ENCODE data around the gene PRKD2. TPM values are rescaled to one million over a fixed set of nuclear protein-coding genes. Genes with fewer than 3 reads are reported as not detected.

The PRKD2 gene
- total and polyA plus RNA-seq, 10 of the 15 experiments (the other 5 are each of a cell fraction or from before 2014, with no cell fraction given): 2.3 to 98.8 (median 32.9) TPM

DNA sequence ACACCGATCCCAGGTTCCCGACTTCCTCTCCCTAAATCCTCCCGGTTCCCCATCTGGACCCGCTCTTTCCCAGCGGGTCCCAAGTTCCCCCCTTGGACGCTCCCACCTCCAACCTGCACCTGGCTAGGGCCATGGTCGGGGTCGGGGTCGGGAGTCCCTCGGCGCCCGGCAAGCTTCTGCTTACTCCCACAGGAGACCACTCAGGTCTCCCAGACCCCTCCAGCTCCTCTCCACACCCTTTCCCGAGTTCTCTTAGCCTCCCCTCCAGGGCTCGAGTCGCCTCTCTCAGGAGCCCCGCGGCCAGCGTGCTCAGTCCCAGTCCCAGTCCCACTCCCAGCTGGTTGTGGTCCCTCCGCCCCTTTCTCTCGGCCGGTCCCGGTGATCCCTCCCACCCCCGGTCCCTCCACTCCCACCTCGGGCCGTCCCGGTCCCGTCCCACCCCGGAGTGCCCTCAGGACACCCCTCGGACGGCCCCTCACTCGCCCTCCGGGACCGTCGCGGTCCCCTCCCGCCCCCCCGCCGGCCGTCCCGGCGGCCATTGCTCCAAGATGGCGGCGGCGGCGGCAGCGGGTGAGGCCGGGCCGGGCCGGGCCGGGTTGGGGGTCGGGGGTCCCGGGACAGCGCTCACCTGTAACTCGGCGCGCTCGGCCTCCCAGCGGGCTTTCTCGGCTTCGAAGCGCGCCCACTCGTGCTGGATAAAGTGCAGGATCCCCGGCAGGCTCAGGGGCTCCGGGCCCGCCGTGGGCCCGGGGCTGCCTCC is 28.8 kb upstream of the PRKD2 start, which contains the start of gene FKRP (continued):
- no peak for TF ChIP-seq TBL1XR1 (IDR thresholded peaks at IDR 0.05; ENCODE audit: low read depth, low read length)
- TF ChIP-seq BACH1 (IDR thresholded peaks at IDR 0.05; ENCODE audit: borderline replicate concordance): peak; percentile 13
- TF ChIP-seq NBN (IDR thresholded peaks at IDR 0.05): 0 out of 2 replicates have a peak, but pooled peaks have one; percentile 27
- TF ChIP-seq PAX5 (IDR thresholded peaks at IDR 0.05; ENCODE audit: borderline replicate concordance, low read depth, low read length): no peak
- no peak for TF ChIP-seq NFYA (IDR thresholded peaks at IDR 0.05; ENCODE audit: borderline replicate concordance, low read depth, low read length)
- peak; percentile 66 for TF ChIP-seq POLR2A (IDR thresholded peaks at IDR 0.05; ENCODE audit: low read depth, low read length)
- TF ChIP-seq, protein P1, sequence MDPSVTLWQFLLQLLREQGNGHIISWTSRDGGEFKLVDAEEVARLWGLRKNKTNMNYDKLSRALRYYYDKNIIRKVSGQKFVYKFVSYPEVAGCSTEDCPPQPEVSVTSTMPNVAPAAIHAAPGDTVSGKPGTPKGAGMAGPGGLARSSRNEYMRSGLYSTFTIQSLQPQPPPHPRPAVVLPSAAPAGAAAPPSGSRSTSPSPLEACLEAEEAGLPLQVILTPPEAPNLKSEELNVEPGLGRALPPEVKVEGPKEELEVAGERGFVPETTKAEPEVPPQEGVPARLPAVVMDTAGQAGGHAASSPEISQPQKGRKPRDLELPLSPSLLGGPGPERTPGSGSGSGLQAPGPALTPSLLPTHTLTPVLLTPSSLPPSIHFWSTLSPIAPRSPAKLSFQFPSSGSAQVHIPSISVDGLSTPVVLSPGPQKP (IDR thresholded peaks at IDR 0.05; ENCODE audit: low read depth, low read length): no peak

DNA sequence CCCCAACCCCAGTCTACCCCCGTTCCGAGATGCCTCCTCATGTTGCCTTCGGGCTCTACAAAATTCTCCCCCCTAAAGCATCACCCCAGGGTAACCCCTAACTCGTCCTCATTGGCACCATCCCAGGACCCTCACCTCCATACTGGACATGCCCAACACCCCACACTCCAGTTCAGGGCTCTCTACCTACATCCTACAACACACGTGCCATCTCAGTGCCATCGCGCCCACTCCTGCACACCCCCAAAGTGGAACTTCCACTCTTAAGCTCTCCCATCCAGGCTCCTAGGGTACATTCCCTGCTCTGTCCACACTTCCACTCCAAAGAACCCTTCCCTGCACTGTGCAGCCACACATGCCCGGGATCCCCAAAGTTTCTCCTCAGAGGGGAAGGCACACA is 28.1 kb upstream of the PRKD2 start:
- Histone ChIP-seq H3K79me2 (ENCODE audit: control insufficient read depth, insufficient read depth, low read length) (peaks cover 66% of the 10 kb centered on the region), H4K20me1 (ENCODE audit: control insufficient read depth, insufficient read depth) (peaks cover 8% of the 10 kb centered on the region), H3K9ac (ENCODE audit: control insufficient read depth, insufficient read depth, low read length) (peak overlapping the region; percentile 91), H2AFZ (ENCODE audit: control insufficient read depth, low read depth, low read length) (no peak overlapping the region), H3K9me3 (replicated peaks; ENCODE audit: control insufficient read depth, insufficient read depth, low read length) (no peaks in the 10 kb centered on the region), H3K27me3 (replicated peaks in 1 of 2; ENCODE audit: control insufficient read depth in 2 of 2, insufficient read depth in 2 of 2, low read length in 1 of 2) (no peaks in the 10 kb centered on the region), H3K4me2 (ENCODE audit: control insufficient read depth, insufficient read depth) (peak overlapping the region; percentile 38), H3K36me3 (ENCODE audit: control insufficient read depth in 2 of 2, insufficient read depth in 2 of 2, low read length in 1 of 2) (peaks cover 3 to 6% of the 10 kb centered on the region in 2 experiments; a peak in 3 of 4 replicates), H3K27ac (ENCODE audit: control insufficient read depth, insufficient read depth) (peak overlapping the region; percentile 83), H3K4me1 (ENCODE audit: control insufficient read depth, insufficient read depth, low read length) (peaks cover 21% of the 10 kb centered on the region), H3K4me3 (peak overlapping the region; percentile 100)
- ChIA-PET CTCF (interaction anchor here (0.9 to 4.5 kb wide), 9 partner anchors 9 to 210 kb away, joined by 3 to 24 read pairs (median 6); partner anchors contain the start of gene DACT3), SMC1A (ENCODE audit: uncharacterized antibody, unreplicated experiment) (interaction anchor here (1.1 to 1.5 kb wide), 3 partner anchors 9 to 142 kb away, joined by 3 read pairs; no protein-coding TSS in a partner anchor), POLR2A (interaction anchor here (0.5 to 1.1 kb wide), 3 partner anchors 43 to 169 kb away, joined by 3 to 4 read pairs (median 3); partner anchors contain the start of gene SLC1A5), RAD21 (ENCODE audit: unreplicated experiment) (interaction anchor here (1.2 to 1.9 kb wide), 4 partner anchors 27 to 144 kb away, joined by 4 to 9 read pairs (median 6); partner anchors contain the start of genes CALM3 and DACT3)
- TF ChIP-seq NFXL1 (IDR thresholded peaks at IDR 0.05; ENCODE audit: borderline replicate concordance): no peak
- peak in 1 of 2 experiments; percentile 44; a peak in 1 of 4 replicates for TF ChIP-seq BHLHE40 (IDR thresholded peaks at IDR 0.05; ENCODE audit: borderline replicate concordance in 1 of 2, low read depth in 2 of 2, low read length in 1 of 2)
- ATAC-seq (no peak), FAIRE-seq (peak; percentile 38), DNase-seq (ENCODE audit: low read depth, low spot score) (no peak)
- intact Hi-C loops (cut with micrococcal nuclease; ENCODE audit: unreplicated experiment): no loop called here
- 28% methylated on average over 8 of the region's 8 CpGs for WGBS (ENCODE audit: insufficient coverage, insufficient replicate concordance, low lambda C conversion rate, missing lambda C conversion rate)
- no TSS peak for BruUV-seq (replicated peaks)
- in situ Hi-C loops (cut with MboI): no loop called here

Measured in GM12878 (cell line).